GM21526 (cell line): ENCODE data around the gene PNPLA8.
A peak's percentile ranks its signal among the peaks of the same experiment; 100 is the strongest.
"Not testable (repeated sequence)": the region's sequence is repeated elsewhere in the genome, so short reads cannot be mapped to it uniquely, and the experiment has no call there.

Source experiments
- ATAC-seq: cut with Tn5 transposase; IDR thresholded peaks from one replicate; pipeline ENCODE4 v1.9.1; 2021; ENCODE audit warnings: moderate library complexity; ENCODE audit not compliant: unreplicated experiment, low FRiP score

The PNPLA8 gene

GRCh38 chr7:108479751-108480150 lies 46.2 kb downstream of the PNPLA8 start:
- no peak for ATAC-seq

DNA sequence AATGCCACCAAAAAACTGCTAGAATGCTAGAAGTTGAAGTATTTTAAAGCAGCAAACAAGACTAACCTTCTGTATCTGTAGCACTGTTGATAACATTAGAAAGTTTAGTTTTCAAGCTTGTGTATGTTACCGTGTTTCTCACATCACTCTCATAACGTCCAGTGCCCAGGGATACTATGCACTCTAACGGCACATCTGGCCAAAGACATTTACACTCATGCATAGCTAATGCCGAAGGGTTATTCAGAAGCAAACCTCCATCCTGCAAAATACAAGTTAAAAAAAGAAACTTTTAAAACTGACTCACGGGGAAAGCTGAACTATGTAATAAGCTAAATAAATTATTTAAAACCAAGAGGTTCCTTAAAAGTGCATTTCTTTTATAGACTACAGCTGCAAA lies 46.8 kb downstream of the PNPLA8 start:
- ATAC-seq = no peak

DNA sequence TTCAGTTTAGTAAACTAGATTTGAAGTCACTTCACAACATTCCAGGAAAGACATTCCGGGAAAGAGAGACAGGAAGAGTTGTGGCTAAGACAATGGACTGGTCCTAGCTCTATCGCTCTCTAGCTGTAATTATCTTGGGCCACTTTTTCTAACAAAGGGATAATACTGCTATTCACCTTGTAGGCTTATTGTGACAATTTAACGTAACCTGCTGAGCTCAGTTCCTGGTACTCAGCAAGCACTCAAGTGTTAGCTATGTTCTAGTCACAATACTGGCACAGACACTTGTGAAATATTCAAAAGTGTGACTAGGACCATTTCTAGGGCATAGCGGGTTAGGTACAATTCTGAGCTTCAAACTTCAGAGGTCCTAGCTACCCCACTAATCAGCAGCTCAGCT lies 57.7 kb downstream of the PNPLA8 start:
- no peak for ATAC-seq

DNA sequence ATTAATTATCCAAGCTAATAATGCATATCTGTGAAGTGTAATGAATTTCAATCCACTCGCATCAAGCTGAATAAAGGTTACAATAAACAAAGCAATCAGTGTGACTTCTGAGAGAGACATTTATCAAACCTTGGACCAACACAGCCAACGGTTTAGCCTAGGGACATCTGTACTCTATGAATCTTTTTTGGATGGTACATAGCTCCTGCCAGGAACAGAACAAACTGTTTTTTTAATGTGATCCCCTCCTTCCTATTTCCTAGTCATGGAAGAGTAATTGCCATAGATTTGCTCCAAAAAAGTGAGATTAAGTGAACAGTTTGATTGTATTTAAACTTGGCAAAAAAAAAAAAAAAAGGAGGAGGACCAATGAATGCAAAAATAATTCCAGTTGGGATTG lies 58.5 kb downstream of the PNPLA8 start:
- no peak for ATAC-seq

DNA sequence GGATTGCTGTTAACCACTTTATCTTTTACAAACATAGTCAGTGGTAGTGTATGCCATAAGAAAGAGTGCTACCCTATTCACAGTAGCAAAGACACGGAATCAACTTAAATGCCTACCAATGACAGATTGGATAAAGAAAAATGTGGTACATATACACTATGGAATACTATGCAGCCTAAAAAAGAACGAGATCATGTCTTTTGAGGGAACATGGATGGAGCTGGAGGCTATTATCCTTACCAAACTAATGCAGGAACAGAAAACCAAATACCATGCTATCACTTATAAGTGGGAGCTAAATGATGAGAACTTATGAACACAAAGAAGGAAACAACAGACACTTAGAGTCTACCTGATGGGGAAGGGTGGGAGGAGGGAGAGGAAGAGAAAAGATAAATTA lies 59.6 kb downstream of the PNPLA8 start:
- ATAC-seq = not testable (repeated sequence)

DNA sequence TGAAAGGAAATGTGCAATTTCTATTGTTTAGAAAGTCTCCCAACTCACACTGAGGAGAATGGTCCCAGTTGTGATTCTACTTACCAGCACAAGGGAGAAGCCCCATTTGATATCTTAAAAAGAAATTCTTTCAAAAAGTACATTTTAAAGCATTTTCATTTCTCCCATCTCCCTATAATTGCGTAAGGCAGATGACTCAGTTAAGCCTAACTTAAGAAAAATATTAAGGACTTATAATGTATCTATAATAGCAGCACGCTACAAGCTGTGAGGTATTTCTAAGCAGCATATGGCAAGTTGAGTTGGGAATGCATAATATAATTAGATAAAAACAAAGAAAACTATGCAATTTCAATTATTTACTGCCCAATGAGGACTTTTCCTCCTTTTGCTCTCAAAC lies 61.2 kb downstream of the PNPLA8 start:
- no peak for ATAC-seq

- no peak for ATAC-seq
These were observed 62.3 kb downstream of the PNPLA8 start for GRCh38 chr7:108463613-108464012.

GRCh38 chr7:108461840-108462239 lies 64.1 kb downstream of the PNPLA8 start:
- no peak for ATAC-seq

GRCh38 chr7:108460964-108461363 lies 65.0 kb downstream of the PNPLA8 start:
- no peak for ATAC-seq

- no peak for ATAC-seq
These were observed 65.9 kb downstream of the PNPLA8 start for GRCh38 chr7:108459922-108460551.

DNA sequence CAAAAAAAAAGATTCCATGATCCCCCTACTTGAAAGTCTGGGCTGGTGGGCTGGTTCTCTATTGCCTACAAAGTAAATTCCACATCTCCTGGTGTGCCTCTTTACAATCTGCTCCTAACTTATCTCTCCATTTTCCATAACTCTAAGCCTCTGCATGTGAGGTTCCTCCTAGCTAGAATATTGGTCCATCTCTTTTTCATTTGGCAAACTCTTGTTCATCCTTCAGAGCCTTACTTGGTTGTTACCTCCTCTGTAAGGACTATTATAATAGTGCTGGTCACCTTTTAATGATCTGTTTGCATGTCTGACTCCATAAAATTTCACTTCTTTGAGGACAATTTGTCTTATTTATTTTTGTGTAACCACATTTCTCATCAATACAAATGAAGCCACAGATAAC lies 68.1 kb downstream of the PNPLA8 start:
- no peak for ATAC-seq

DNA sequence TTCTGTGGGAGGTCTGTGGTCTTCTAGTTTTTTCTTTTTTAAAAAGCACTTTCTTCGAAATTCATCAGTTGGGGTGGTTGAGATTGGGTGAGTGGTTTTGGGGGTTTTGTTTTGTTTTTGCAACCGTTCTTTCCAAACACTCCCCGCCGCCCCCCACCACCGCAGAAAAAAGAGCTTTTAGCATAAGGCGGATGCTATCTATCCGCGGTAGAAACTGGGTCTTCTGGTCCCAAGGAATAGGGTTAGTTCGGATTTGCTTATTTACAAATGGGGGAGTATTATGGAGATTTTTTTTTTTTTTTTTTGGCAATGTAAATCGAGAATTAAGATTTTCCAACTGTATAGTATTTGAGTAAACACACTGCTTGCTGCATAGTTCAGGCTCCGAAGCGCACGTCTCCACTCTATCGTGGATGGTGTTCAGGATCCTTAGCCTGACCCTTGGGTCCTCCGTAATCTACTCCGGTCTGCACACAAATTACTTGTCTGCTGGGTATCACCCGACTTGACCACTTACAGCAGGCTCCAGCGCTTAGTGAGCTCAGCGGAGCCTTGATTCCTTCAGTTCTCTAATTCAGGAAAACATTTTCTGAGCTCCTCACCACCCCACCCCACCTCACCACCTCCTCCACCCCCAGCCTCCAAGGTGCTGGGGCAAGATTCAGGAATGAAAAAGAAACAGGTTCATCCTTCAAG lies 68.9 kb downstream of the PNPLA8 start:
- no peak for ATAC-seq

DNA sequence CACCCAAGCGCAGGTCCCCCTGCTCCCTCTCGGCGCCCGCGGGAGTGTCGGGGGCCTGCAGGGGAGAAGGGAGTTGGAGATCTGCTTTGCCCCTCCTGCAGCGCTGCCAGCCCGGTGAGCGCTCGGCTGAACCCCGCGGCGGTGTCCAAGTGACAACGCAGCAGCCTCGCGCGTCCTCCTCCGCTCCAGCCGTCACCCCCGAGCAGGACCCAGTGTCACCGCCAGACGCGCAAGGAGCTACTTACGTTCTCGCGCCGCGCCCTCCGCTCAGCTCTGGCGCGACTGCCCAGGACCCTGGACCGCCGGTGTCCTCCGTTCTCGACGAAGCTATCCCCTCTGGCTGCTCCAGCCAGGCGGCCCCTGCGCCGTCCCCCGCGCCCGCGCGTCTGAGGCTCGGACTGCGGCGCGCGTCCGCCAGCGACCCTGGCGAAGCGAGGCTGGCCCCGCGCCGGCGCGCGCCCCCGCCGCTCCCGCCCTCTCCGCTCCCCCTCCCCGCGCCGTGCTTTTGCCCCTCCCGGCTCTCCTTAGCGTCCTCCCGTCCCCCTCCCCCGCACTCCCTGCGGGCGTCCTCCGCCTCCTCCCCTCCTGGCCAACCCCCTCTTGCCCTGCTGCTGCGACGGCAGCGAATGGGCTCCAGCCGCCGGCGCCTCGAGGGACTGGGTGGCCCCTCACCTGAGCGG lies 69.8 kb downstream of the PNPLA8 start, which contains the start of gene NRCAM:
NRCAM (minus strand) TSS at position 439 of the 680 bp plus-strand sequence. CDS start 216,372 bp downstream, outside the sequence.
- peak; percentile 47 for ATAC-seq

GRCh38 chr7:108455551-108455997 lies 70.4 kb downstream of the PNPLA8 start:
- peak; percentile 26 for ATAC-seq

- no peak for ATAC-seq
These were observed 71.0 kb downstream of the PNPLA8 start for GRCh38 chr7:108454674-108455550.

DNA sequence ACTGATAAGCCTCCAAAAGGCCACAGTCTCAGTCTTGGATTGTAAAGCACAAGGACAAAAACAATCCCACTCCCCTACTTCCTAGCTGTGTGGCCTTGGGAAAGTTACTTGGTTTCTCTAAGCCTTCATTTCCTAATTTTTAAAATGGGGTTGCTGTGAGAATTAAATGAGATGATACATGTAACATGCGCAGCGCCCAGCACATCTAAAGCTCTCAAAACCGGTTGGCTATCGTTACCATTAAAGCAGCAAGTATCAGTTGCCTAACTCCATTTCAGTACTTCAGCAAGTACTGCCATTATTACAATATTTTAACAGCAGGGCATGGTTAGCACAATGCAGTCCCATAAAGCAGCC lies 71.6 kb downstream of the PNPLA8 start:
- no peak for ATAC-seq

DNA sequence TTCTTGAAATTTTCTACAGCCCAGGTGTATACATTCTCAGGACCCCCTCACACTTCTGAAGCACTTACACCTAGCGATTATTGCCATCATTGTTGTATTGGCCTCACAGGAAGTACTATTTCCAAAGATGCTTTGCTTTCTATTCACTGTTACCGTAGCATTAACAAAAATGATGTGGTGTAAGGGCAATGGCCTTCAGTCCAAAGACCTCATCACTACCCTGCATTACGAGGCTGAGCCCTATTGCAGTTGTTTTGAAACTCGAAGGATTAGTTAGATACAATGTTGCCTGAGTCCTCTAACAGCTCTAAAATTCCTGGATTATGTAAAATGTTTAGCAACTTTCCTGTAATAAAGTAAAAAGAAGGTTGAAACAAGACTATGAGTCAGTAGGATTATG lies 72.6 kb downstream of the PNPLA8 start:
- ATAC-seq = no peak

DNA sequence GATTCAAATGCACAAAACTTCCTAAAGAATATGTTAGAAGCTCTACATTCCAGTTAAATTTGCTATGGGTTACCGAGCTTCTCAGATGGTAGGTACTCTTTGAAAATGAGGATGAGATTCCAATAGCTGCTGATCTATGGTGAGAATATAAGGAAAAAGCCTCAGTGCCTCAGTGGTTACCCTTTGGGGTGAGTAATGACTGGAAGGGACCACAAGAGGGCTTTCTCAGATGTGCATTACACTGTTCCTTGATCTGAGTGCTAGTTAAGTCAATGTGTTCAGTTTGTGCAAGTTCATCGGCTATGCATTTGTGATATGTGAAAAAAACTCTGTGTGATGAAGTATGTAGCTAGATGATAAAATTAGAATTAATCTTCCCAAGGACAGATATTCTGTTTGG lies 73.2 kb downstream of the PNPLA8 start:
- ATAC-seq = peak; percentile 56

DNA sequence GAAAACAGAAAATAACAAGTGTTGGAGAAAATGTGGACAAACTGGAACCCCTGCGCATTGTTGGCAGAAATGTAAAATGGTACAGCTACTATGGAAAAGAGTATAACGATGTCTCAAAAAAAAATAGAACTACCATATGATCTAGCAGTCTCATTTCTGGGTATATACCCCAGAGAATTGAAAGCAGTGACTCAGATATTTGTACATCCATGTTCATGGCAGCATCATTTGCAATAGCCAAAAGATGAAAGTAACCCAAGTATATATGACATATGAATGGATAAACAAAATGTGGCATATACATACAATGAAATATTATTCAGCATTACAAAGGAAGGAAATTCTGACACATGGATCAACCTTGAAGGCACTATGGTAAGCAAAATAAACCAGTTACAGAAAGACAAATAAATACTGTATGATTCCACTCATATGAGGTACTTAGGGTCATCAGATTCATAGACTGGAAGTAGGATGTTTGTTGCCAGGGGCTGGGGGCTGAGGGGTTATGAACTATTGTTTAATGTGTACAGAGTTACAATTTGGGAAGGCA lies 74.6 kb downstream of the PNPLA8 start:
- ATAC-seq = no peak

DNA sequence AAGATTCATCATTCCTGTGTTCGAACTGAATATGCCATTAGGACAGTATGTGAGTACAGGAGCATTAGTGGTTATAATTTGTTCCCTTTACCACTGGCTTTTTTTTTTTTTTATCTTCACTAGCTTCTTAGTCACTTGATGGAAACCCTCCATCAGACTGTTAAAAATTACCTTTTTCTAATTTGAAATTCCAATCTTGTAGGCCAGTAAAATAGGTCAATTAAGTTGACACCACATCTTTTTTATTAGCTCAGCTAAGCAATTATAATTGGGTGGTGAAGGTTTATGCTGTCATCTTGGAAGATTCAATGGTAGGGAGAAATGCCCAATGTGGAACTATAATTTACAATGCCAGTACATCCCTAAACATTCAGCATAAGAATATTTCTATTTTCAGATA lies 75.8 kb downstream of the PNPLA8 start:
- no peak for ATAC-seq
